OCI-LY3 (cell line): ENCODE data around the gene LTC4S.

ENCODE experiments used
- H2AFZ ChIP-seq: fragments of 200-600, 300-600 bp; shearing (Covaris generic); 2 replicates; pipeline ENCODE4 v1.6.0; 2014; ENCODE audit warnings: antibody characterized with exemption, low read depth, low read length
- H3K27ac ChIP-seq: fragments of 200-600, 300-600 bp; sonication (generic); 2 replicates; pipeline ENCODE4 v1.5.1; 2014; ENCODE audit warnings: mild to moderate bottlenecking, low read length, moderate library complexity, mixed read lengths
- H3K27me3 ChIP-seq: fragments of 200-600, 300-600 bp; sonication (generic); 2 replicates; pipeline ENCODE4 v1.6.1; 2014; ENCODE audit warnings: low read depth, low read length, mixed read lengths
- H3K36me3 ChIP-seq: fragments of 200-600, 300-600 bp; sonication (generic); replicated peaks from 2 replicates; pipeline ENCODE3; 2014; ENCODE audit warnings: low read depth, low read length, mixed read lengths
- H3K4me1 ChIP-seq: fragments of 300-600, 200-600 bp; sonication (generic); 2 replicates; pipeline ENCODE4 v1.6.1; 2014; ENCODE audit warnings: low read length, mixed read lengths
- H3K4me2 ChIP-seq: fragments of 200-600, 300-600 bp; sonication (generic); 2 replicates; pipeline ENCODE4 v1.6.1; 2014; ENCODE audit warnings: low read length, mixed read lengths
- H3K4me3 ChIP-seq: fragments of 300-600, 200-600 bp; sonication (generic); 2 replicates; pipeline ENCODE4 v1.5.1; 2014; ENCODE audit warnings: antibody characterized with exemption, mild to moderate bottlenecking, low read length, moderate library complexity
- H3K79me2 ChIP-seq: fragments of 300-600, 200-600 bp; shearing (Covaris generic); 2 replicates; pipeline ENCODE4 v1.6.1; 2014; ENCODE audit warnings: mild to moderate bottlenecking, low read length, mixed read lengths
- H3K9ac ChIP-seq: fragments of 300-600, 200-600 bp; shearing (Covaris generic); 2 replicates; pipeline ENCODE4 v1.6.0; 2014; ENCODE audit warnings: mild to moderate bottlenecking, low read length, moderate library complexity
- H3K9me3 ChIP-seq: fragments of 200-600, 300-600 bp; shearing (Covaris generic); 2 replicates; pipeline ENCODE4 v1.6.1; 2014; ENCODE audit warnings: low read length, mixed read lengths; ENCODE audit not compliant: insufficient read depth
- H4K20me1 ChIP-seq: fragments of 200-600, 300-600 bp; sonication (generic); 2 replicates; pipeline ENCODE4 v1.6.1; 2016; ENCODE audit warnings: low read length, mixed read lengths; ENCODE audit not compliant: insufficient read depth
- EZH2phosphoT487 ChIP-seq: fragments of 200-600 bp; shearing (Covaris generic); IDR thresholded peaks from 2 replicates; pipeline ENCODE4 v1.6.1; 2018; ENCODE audit warnings: antibody characterized with exemption, mixed run types, low read depth
- TF ChIP-seq, protein P1 (sequence below): fragments of 200-600, 300-600 bp; sonication (generic); IDR thresholded peaks from 2 replicates; pipeline ENCODE4 v1.5.1; 2014; ENCODE audit warnings: antibody characterized with exemption, low read length, low read depth

LTC4S gene

DNA sequence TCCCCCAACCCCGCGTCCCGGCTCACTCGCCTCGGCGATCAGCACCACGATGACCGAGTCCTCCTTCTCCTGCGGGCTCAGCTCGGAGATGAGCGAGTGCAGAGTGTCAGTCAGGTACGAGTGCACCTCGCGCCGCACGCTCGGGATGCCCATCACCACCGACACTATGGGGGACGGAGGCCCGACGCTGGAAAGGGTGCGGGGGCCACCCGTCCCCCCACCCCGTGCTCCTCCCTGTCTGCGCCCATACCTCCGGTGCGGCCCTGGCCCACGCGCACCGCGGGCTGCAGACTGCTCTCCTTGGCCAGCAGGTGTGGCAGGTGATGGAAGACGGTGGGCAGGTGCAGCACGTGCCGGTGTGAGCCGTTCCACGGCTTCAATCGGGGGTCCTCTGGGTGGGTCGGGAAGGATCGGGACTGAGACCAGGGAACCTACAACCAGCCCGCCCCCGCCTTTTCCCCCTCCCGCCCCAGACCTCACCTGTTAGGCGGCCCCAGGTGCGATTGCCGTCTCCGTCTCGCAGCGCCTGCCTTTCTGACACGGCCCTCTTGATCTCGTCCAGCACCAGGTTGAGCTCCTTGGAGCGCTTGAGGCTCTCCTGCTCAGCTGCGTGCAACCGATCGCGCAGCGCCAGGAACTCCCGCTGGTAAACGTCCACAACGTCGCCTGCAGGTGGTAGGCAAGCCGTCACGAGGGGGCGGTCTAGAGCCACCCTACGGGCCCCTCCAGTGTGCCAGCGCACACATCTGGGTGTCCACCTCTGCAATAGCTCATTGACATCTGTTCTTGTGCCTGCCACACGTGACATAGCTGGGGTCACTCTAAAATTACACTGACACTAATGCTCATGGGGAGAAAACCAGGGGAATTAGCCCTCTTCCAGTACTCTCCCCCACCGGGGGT lies 7.8 kb downstream of the LTC4S start:
- Histone ChIP-seq H3K36me3 (peaks cover 21% of the 10 kb centered on the region), H3K4me3 (no peak overlapping the region), H3K4me2 (no peak overlapping the region), H4K20me1 (peaks cover 16% of the 10 kb centered on the region), H3K27ac (no peak overlapping the region), H3K27me3 (no peaks in the 10 kb centered on the region), H2AFZ (no peak overlapping the region), H3K4me1 (peaks cover 24% of the 10 kb centered on the region), H3K9me3 (no peaks in the 10 kb centered on the region), H3K9ac (no peak overlapping the region), H3K79me2 (peaks cover 28% of the 10 kb centered on the region)
- TF ChIP-seq, protein P1, sequence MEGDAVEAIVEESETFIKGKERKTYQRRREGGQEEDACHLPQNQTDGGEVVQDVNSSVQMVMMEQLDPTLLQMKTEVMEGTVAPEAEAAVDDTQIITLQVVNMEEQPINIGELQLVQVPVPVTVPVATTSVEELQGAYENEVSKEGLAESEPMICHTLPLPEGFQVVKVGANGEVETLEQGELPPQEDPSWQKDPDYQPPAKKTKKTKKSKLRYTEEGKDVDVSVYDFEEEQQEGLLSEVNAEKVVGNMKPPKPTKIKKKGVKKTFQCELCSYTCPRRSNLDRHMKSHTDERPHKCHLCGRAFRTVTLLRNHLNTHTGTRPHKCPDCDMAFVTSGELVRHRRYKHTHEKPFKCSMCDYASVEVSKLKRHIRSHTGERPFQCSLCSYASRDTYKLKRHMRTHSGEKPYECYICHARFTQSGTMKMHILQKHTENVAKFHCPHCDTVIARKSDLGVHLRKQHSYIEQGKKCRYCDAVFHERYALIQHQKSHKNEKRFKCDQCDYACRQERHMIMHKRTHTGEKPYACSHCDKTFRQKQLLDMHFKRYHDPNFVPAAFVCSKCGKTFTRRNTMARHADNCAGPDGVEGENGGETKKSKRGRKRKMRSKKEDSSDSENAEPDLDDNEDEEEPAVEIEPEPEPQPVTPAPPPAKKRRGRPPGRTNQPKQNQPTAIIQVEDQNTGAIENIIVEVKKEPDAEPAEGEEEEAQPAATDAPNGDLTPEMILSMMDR, result peak; percentile 71
- TF ChIP-seq EZH2phosphoT487, result no peak

DNA sequence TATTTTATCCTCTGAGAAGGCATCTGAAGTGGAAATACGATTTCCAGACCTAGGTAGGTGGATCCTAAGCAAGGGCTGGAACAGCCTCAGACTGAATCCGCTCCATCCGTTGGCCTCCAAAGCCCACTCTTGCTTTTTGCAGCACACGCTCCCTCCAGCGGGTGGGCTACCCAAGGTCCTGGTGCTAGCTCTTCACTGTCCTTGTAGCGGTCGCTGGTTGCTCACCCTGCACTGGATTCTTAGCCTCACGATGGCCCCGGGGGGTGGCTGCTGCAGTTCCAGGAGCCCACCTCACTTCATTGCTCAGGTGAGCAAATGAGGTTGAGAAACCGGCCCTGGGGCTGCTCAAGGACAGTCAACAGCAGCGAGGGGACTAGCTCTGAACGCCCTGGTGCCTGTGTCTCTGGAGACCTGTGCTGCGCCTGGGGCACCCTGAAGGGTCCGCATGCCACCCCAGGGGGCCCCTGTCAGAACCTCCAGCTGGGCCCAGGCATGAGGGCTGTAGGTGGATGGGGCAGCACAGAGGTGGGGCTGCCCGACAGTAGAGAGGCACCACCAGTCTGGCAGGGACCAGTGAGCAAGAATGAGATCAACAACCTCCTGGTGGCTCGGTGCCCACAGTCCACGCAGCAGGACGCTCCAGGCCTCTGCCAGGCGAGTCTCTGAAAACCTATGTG lies 8.6 kb downstream of the LTC4S start:
- Histone ChIP-seq H4K20me1 (peaks cover 16% of the 10 kb centered on the region), H3K9ac (no peak overlapping the region), H3K4me1 (peaks cover 19% of the 10 kb centered on the region), H3K27me3 (no peaks in the 10 kb centered on the region), H3K4me3 (no peak overlapping the region), H3K27ac (no peak overlapping the region), H3K4me2 (no peak overlapping the region), H3K36me3 (peaks cover 21% of the 10 kb centered on the region), H3K9me3 (no peaks in the 10 kb centered on the region), H2AFZ (no peak overlapping the region), H3K79me2 (peaks cover 33% of the 10 kb centered on the region)
- TF ChIP-seq, protein P1, result no peak
- TF ChIP-seq EZH2phosphoT487, result no peak

DNA sequence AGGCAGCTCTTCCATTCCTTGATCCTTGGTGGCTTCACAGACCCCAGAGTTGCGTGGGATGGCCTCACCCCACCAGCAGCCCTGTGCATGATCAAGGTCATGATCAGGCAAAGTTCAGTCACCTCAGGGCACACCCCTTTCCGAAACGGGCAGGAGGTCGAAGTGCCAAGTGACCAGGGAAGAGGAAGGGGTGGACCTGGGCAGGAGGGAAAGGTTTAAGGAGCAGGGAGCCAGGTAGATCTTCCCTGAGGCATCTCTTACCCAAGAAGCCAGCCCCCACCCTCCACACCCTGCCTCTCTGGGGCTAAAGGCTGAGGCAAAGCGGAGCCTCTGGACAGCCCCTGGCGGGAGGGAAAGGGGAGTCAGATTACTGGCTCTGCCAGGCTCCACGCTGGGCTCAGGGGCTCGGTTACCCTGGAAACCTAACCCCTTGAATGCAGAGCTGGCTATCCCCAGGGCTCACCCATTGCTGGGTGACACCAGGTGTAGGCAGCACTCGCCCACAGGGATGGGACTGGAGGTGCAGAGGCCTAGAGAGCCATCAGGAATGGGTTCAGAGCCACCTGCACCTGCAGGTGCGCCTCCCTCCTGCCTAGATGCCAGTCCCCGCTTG lies 9.3 kb downstream of the LTC4S start:
- no peak overlapping the region for H3K27ac ChIP-seq
- H3K9ac ChIP-seq, result no peak overlapping the region
- H3K36me3 ChIP-seq, result peaks cover 17% of the 10 kb centered on the region
- H2AFZ ChIP-seq, result no peak overlapping the region
- H3K79me2 ChIP-seq, result peaks cover 40% of the 10 kb centered on the region
- no peaks in the 10 kb centered on the region for H3K9me3 ChIP-seq
- no peaks in the 10 kb centered on the region for H3K27me3 ChIP-seq
- peaks cover 16% of the 10 kb centered on the region for H4K20me1 ChIP-seq
- peaks cover 23% of the 10 kb centered on the region for H3K4me1 ChIP-seq
- H3K4me3 ChIP-seq, result no peak overlapping the region
- TF ChIP-seq, protein P1, result no peak
- H3K4me2 ChIP-seq, result no peak overlapping the region
